Measurements from ENCODE around the gene RNLS. TPM values are rescaled to one million over a fixed set of nuclear protein-coding genes. Genes with fewer than 3 reads are reported as not detected.

Gene RNLS
- total RNA-seq, 1 experiment from 2014 or later: 8.1 TPM

- Histone ChIP-seq H3K4me3 (ENCODE audit: low read depth, low read length, poor library complexity, severe bottlenecking) (no peak overlapping the region), H3K9me3 (ENCODE audit: low read depth, low read length, poor library complexity, severe bottlenecking) (no peaks in the 10 kb centered on the region), H3K27me3 (replicated peaks; ENCODE audit: insufficient read depth, low read depth, low read length, poor library complexity) (no peaks in the 10 kb centered on the region), H3K27ac (ENCODE audit: low read depth, low read length, poor library complexity, severe bottlenecking) (no peak overlapping the region), H3K4me1 (ENCODE audit: insufficient read depth, low read length, poor library complexity, severe bottlenecking) (no peaks in the 10 kb centered on the region), H3K36me3 (ENCODE audit: insufficient read depth, low read length, poor library complexity, severe bottlenecking) (no peaks in the 10 kb centered on the region)
- DNase-seq (ENCODE audit: low spot score): no peak
- CTCF ChIA-PET: no interaction called here
- TF ChIP-seq, protein P1, sequence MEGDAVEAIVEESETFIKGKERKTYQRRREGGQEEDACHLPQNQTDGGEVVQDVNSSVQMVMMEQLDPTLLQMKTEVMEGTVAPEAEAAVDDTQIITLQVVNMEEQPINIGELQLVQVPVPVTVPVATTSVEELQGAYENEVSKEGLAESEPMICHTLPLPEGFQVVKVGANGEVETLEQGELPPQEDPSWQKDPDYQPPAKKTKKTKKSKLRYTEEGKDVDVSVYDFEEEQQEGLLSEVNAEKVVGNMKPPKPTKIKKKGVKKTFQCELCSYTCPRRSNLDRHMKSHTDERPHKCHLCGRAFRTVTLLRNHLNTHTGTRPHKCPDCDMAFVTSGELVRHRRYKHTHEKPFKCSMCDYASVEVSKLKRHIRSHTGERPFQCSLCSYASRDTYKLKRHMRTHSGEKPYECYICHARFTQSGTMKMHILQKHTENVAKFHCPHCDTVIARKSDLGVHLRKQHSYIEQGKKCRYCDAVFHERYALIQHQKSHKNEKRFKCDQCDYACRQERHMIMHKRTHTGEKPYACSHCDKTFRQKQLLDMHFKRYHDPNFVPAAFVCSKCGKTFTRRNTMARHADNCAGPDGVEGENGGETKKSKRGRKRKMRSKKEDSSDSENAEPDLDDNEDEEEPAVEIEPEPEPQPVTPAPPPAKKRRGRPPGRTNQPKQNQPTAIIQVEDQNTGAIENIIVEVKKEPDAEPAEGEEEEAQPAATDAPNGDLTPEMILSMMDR (conservative IDR thresholded peaks at IDR 0.05; ENCODE audit: low read depth, low read length): no peak
- TF ChIP-seq EZH2 (IDR thresholded peaks at IDR 0.05; ENCODE audit: borderline replicate concordance, low read depth, low read length, poor library complexity, severe bottlenecking): no peak
- POLR2A ChIA-PET (ENCODE audit: low non-redundant PET): interaction anchor here (0.7 kb wide), 1 partner anchor 55 kb away, joined by 5 read pairs; no protein-coding TSS in a partner anchor
- BruUV-seq (replicated peaks): no TSS peak
- intact Hi-C loops (cut with micrococcal nuclease; ENCODE audit: unreplicated experiment): no loop called here
Observed at GRCh38 chr10:88499569-88500470, 83.3 kb downstream of the RNLS start.

GRCh38 chr10:88497913-88498312 is 85.2 kb downstream of the RNLS start:
- CTCF ChIA-PET: no interaction called here
- DNase-seq (ENCODE audit: low spot score): no peak
- BruUV-seq (replicated peaks): no TSS peak
- intact Hi-C loops (cut with micrococcal nuclease; ENCODE audit: unreplicated experiment): no loop called here
- Histone ChIP-seq H3K27me3 (replicated peaks; ENCODE audit: insufficient read depth, low read depth, low read length, poor library complexity) (no peaks in the 10 kb centered on the region), H3K27ac (ENCODE audit: low read depth, low read length, poor library complexity, severe bottlenecking) (no peak overlapping the region), H3K4me3 (ENCODE audit: low read depth, low read length, poor library complexity, severe bottlenecking) (no peak overlapping the region), H3K4me1 (ENCODE audit: insufficient read depth, low read length, poor library complexity, severe bottlenecking) (no peaks in the 10 kb centered on the region), H3K9me3 (ENCODE audit: low read depth, low read length, poor library complexity, severe bottlenecking) (no peaks in the 10 kb centered on the region), H3K36me3 (ENCODE audit: insufficient read depth, low read length, poor library complexity, severe bottlenecking) (no peaks in the 10 kb centered on the region)
- no peak for TF ChIP-seq EZH2 (IDR thresholded peaks at IDR 0.05; ENCODE audit: borderline replicate concordance, low read depth, low read length, poor library complexity, severe bottlenecking)
- TF ChIP-seq, protein P1 (conservative IDR thresholded peaks at IDR 0.05; ENCODE audit: low read depth, low read length): no peak
- POLR2A ChIA-PET (ENCODE audit: low non-redundant PET): interaction anchor here (0.6 kb wide), 1 partner anchor 751 kb away, joined by 5 read pairs; no protein-coding TSS in a partner anchor

GRCh38 chr10:88494537-88494936 is 88.6 kb downstream of the RNLS start:
- Histone ChIP-seq H3K4me1 (ENCODE audit: insufficient read depth, low read length, poor library complexity, severe bottlenecking) (no peaks in the 10 kb centered on the region), H3K36me3 (ENCODE audit: insufficient read depth, low read length, poor library complexity, severe bottlenecking) (no peaks in the 10 kb centered on the region), H3K9me3 (ENCODE audit: low read depth, low read length, poor library complexity, severe bottlenecking) (no peaks in the 10 kb centered on the region), H3K27ac (ENCODE audit: low read depth, low read length, poor library complexity, severe bottlenecking) (no peak overlapping the region), H3K27me3 (replicated peaks; ENCODE audit: insufficient read depth, low read depth, low read length, poor library complexity) (no peaks in the 10 kb centered on the region), H3K4me3 (ENCODE audit: low read depth, low read length, poor library complexity, severe bottlenecking) (no peak overlapping the region)
- POLR2A ChIA-PET (ENCODE audit: low non-redundant PET): no interaction called here
- intact Hi-C loops (cut with micrococcal nuclease; ENCODE audit: unreplicated experiment): no loop called here
- CTCF ChIA-PET: no interaction called here
- DNase-seq (ENCODE audit: low spot score): no peak
- no TSS peak for BruUV-seq (replicated peaks)
- no peak for TF ChIP-seq EZH2 (IDR thresholded peaks at IDR 0.05; ENCODE audit: borderline replicate concordance, low read depth, low read length, poor library complexity, severe bottlenecking)
- TF ChIP-seq, protein P1 (conservative IDR thresholded peaks at IDR 0.05; ENCODE audit: low read depth, low read length): no peak

Measured in A673 (cell line).